ENCODE results near the gene DNAH17. TPM values are rescaled to one million over a fixed set of nuclear protein-coding genes. Genes with fewer than 3 reads are reported as not detected.

Gene DNAH17
- total and polyA plus RNA-seq, 2 of the 13 experiments (the other 11 are each of a cell fraction or from before 2014, with no cell fraction given), result 0.86 to 1.6 TPM

DNA sequence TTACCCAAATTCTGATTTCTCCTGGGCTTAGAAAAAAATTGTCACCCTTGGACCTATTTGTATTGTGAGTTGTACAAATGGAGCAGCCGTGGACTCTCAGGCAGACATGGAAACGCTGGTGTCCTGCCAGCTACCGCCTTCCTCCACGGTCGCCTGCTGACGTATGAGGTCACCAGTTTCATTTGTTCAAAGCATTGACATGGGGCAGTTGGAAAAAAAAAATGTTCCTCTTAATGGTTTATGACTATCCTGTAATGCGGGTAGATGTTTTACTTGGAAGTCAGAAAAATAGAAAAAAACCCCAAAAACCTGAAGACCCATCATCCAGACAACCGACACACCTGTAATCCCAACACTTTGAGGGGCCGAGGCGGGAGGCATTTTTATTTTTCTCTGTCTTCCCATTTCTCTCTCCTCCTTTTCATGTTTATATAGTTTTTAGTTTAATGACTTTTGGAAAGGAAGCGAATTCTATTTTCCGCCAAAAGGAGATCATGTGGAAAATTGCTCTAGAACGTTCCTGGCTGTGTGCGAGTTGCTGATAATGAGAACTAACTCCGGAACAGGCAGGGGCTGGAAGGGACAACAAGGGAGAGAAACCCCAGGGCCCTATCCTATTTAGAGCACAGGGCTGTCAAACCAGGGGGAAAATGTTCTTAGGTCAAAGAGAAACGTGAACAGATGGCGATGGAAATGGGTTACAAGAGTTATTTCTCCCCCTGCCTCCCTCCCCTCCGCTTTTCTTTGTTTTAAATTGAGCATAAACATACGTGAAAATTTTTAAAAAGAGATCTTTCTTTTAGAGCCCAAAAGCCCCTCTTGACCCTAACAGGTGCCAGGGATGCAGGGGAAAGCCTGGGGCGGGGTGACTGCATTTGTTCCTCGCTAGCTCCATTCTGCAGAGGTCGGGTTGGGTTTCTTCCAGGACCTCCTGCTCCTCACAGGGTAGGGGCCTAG is 13.7 kb downstream of the DNAH17 start:
- POLR2A ChIA-PET, result interaction anchor here (0.6 kb wide), 1 partner anchor 26 kb away, joined by 4 read pairs; no protein-coding TSS in a partner anchor

More for the DNA sequence above, 13.7 kb downstream of the DNAH17 start:
- no peak for TF ChIP-seq CREM (IDR thresholded peaks at IDR 0.05)
- TF ChIP-seq CREM (CRISPR knock-in tag; IDR thresholded peaks at IDR 0.05), result no peak
- TF ChIP-seq ZBTB21 (CRISPR knock-in tag; IDR thresholded peaks at IDR 0.05), result peak; percentile 68; the same call in 1 of the 2 replicates
- 0 out of 2 replicates have a peak, but pooled peaks have one; percentile 23 for TF ChIP-seq ZBTB38 (CRISPR knock-in tag; IDR thresholded peaks at IDR 0.05)
- 0 out of 2 replicates have a peak, but pooled peaks have one; percentile 30 for TF ChIP-seq ZNF24 (IDR thresholded peaks at IDR 0.05)
- TF ChIP-seq ZNF782 (CRISPR knock-in tag; IDR thresholded peaks at IDR 0.05; ENCODE audit: borderline replicate concordance), result no peak
- no peak for TF ChIP-seq HIVEP1 (CRISPR knock-in tag; IDR thresholded peaks at IDR 0.05)
- no peak for TF ChIP-seq PCBP2 (optimal IDR thresholded peaks at IDR 0.05; ENCODE audit: low read depth, low read length, poor library complexity, severe bottlenecking)
- no peak for TF ChIP-seq ZMYM2 (CRISPR knock-in tag; IDR thresholded peaks at IDR 0.05)
- TF ChIP-seq ZSCAN12 (CRISPR knock-in tag; IDR thresholded peaks at IDR 0.05), result no peak
- TF ChIP-seq SIX1 (CRISPR knock-in tag; IDR thresholded peaks at IDR 0.05; ENCODE audit: borderline replicate concordance), result no peak
- no peak for TF ChIP-seq HDAC1 (CRISPR knock-in tag; IDR thresholded peaks at IDR 0.05)
- TF ChIP-seq SALL1 (CRISPR knock-in tag; IDR thresholded peaks at IDR 0.05), result 0 out of 2 replicates have a peak, but pooled peaks have one; percentile 23
- TF ChIP-seq ZNF530 (CRISPR knock-in tag; IDR thresholded peaks at IDR 0.05; ENCODE audit: low read depth), result no peak
- no peak for TF ChIP-seq KDM1A (CRISPR knock-in tag; IDR thresholded peaks at IDR 0.05)
- 0 out of 2 replicates have a peak, but pooled peaks have one; percentile 5 for TF ChIP-seq POGZ (CRISPR knock-in tag; IDR thresholded peaks at IDR 0.05)
- TF ChIP-seq, protein P1, sequence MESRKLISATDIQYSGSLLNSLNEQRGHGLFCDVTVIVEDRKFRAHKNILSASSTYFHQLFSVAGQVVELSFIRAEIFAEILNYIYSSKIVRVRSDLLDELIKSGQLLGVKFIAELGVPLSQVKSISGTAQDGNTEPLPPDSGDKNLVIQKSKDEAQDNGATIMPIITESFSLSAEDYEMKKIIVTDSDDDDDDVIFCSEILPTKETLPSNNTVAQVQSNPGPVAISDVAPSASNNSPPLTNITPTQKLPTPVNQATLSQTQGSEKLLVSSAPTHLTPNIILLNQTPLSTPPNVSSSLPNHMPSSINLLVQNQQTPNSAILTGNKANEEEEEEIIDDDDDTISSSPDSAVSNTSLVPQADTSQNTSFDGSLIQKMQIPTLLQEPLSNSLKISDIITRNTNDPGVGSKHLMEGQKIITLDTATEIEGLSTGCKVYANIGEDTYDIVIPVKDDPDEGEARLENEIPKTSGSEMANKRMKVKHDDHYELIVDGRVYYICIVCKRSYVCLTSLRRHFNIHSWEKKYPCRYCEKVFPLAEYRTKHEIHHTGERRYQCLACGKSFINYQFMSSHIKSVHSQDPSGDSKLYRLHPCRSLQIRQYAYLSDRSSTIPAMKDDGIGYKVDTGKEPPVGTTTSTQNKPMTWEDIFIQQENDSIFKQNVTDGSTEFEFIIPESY (CRISPR knock-in tag; IDR thresholded peaks at IDR 0.05), result peak; percentile 81
- TF ChIP-seq, protein P2, sequence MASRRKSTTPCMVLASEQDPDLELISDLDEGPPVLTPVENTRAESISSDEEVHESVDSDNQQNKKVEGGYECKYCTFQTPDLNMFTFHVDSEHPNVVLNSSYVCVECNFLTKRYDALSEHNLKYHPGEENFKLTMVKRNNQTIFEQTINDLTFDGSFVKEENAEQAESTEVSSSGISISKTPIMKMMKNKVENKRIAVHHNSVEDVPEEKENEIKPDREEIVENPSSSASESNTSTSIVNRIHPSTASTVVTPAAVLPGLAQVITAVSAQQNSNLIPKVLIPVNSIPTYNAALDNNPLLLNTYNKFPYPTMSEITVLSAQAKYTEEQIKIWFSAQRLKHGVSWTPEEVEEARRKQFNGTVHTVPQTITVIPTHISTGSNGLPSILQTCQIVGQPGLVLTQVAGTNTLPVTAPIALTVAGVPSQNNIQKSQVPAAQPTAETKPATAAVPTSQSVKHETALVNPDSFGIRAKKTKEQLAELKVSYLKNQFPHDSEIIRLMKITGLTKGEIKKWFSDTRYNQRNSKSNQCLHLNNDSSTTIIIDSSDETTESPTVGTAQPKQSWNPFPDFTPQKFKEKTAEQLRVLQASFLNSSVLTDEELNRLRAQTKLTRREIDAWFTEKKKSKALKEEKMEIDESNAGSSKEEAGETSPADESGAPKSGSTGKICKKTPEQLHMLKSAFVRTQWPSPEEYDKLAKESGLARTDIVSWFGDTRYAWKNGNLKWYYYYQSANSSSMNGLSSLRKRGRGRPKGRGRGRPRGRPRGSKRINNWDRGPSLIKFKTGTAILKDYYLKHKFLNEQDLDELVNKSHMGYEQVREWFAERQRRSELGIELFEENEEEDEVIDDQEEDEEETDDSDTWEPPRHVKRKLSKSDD (CRISPR knock-in tag; IDR thresholded peaks at IDR 0.05; ENCODE audit: low read depth), result no peak
- no peak overlapping the region for H2AFZ ChIP-seq (ENCODE audit: low read length)
- WGBS (ENCODE audit: low lambda C conversion rate), result 64% methylated on average over 22 of the region's 22 CpGs
- no peak overlapping the region for H3K9ac ChIP-seq (ENCODE audit: insufficient read depth, low read depth, low read length)
- H3K4me1 ChIP-seq (ENCODE audit: insufficient read depth, low read length), result peaks cover 40% of the 10 kb centered on the region
- BruUV-seq (replicated peaks), result no TSS peak
- H3K79me2 ChIP-seq (ENCODE audit: insufficient read depth, low read length), result no peaks in the 10 kb centered on the region
- DNase-seq (ENCODE audit: low spot score) (peak; percentile 24), FAIRE-seq (no peak), ATAC-seq (no peak)
- peaks cover 0 to 12% of the 10 kb centered on the region in 2 experiments; a peak in 1 of 5 replicates for H3K27me3 ChIP-seq (ENCODE audit: control insufficient read depth in 1 of 2, insufficient read depth in 2 of 2, low read length in 2 of 2)
- H3K4me3 ChIP-seq (replicated peaks in 1 of 3; ENCODE audit: insufficient read depth in 1 of 3, low read depth in 2 of 3, low read length in 3 of 3), result no peak overlapping the region
- intact Hi-C loops (cut with micrococcal nuclease; ENCODE audit: unreplicated experiment), result no loop called here
- CTCF ChIA-PET (ENCODE audit: low intra/inter-chr PET ratio, low total read pairs), result no interaction called here
- H3K4me2 ChIP-seq (ENCODE audit: low read depth, low read length), result no peak overlapping the region
- no peak overlapping the region for H3K27ac ChIP-seq (ENCODE audit: extremely low read length, insufficient read depth, low read length)
- no peaks in the 10 kb centered on the region for H4K20me1 ChIP-seq (ENCODE audit: insufficient read depth, low read length)
- H3K36me3 ChIP-seq (replicated peaks in 1 of 2; ENCODE audit: control insufficient read depth in 1 of 2, insufficient read depth in 2 of 2, low read length in 2 of 2), result no peaks in the 10 kb centered on the region
- in situ Hi-C loops (cut with HindIII; ENCODE audit: extremely low pct_ligation_motif_present, low pct_unique_long_range_greater_than_20kb), result no loop called here
- H3K9me3 ChIP-seq (ENCODE audit: low read length), result no peaks in the 10 kb centered on the region

All from HepG2 (cell line).